Tibial nerve (tissue), 4 donors: ENCODE results near the gene SLC2A4.
"Not testable (repeated sequence)": the region's sequence is repeated elsewhere in the genome, so short reads cannot be mapped to it uniquely, and the experiment has no call there.

Source experiments
- CTCF ChIP-seq, 5 experiments: fragments of 200-600 bp in 3 of 5; fragments of 450-650 bp in 2 of 5; sonication (generic) in 3 of 5; IDR thresholded peaks; one replicate each; pipeline ENCODE4 v1.5.1; 2016 to 2019; ENCODE audit warnings: antibody characterized with exemption in 5 of 5, mild to moderate bottlenecking in 3 of 5, moderate library complexity in 2 of 5
- EP300 ChIP-seq, 2 donors: sonication (generic); formaldehyde crosslinking; IDR thresholded peaks; one replicate each; pipeline ENCODE4 v1.6.1; 2017; ENCODE audit warnings: antibody characterized with exemption in 2 of 2, mild to moderate bottlenecking in 1 of 2
- POLR2A ChIP-seq, 2 donors: fragments of 450-650 bp; IDR thresholded peaks; one replicate each; pipeline ENCODE4 v1.6.1; 2017; ENCODE audit warnings: antibody characterized with exemption in 2 of 2, mild to moderate bottlenecking in 2 of 2, moderate library complexity in 2 of 2

DNA sequence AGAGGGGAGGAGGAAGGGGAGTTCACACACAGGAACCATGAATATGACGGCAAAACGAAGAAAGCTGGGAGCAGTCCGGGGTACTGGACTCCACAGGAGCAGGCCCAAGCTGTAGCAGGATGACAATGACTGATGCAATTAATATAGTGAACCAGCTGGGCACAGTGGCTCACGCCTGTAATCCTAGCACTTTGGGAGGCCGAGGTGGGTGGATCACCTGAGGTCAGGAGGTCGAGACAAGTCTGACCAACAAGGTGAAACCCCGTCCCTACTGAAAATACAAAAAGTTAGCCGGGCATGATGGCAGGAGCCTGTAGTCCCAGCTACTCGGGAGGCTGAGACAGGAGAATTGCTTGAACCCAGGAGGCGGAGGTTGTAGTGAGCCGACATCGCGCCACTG, 54.2 kb downstream of the SLC2A4 start:
- not testable (repeated sequence) for TF ChIP-seq EP300, POLR2A, CTCF (IDR thresholded peaks at IDR 0.05)
